HepG2 (cell line): Measurements from ENCODE around the gene NF2. TPM values are rescaled to one million over a fixed set of nuclear protein-coding genes. Genes with fewer than 3 reads are reported as not detected.
A peak's percentile ranks its signal among the peaks of the same experiment; 100 is the strongest.

Experiments used
- CCDC6 ChIP-seq: sonication (generic); formaldehyde crosslinking; IDR thresholded peaks from 2 replicates; pipeline ENCODE4 v1.8.1; 2022; ENCODE audit warnings: mild to moderate bottlenecking, missing genetic modification reagents, moderate library complexity
- CREB1 ChIP-seq, 2 experiments: fragments of 450-650 bp in 1 of 2; IDR thresholded peaks; 2 replicates each; pipeline ENCODE4 v1.6.1; 2016 to 2017; ENCODE audit warnings: control low read depth in 1 of 2, mild to moderate bottlenecking in 1 of 2, missing compliant biosample characterization in 1 of 2, missing genetic modification characterization in 1 of 2
- DPF2 ChIP-seq: sonication (generic); formaldehyde crosslinking; IDR thresholded peaks from 2 replicates; pipeline ENCODE4 v1.4.0; 2020; ENCODE audit warnings: mild to moderate bottlenecking, low read depth, missing genetic modification reagents, borderline replicate concordance
- EP300 ChIP-seq, 3 experiments: sonication (generic) in 1 of 3; formaldehyde crosslinking in 1 of 3; IDR thresholded peaks; 2 replicates each; pipeline versions ENCODE4 v1.5.1 to v1.6.1; 2011 to 2020; ENCODE audit warnings: low read depth in 2 of 3, low read length in 2 of 3, borderline replicate concordance in 1 of 3, improper control_type of control experiment in 1 of 3, mild to moderate bottlenecking in 1 of 3, missing genetic modification reagents in 1 of 3, moderate library complexity in 1 of 3
- HMGXB4 ChIP-seq, 2 experiments: sonication (generic) in 1 of 2; formaldehyde crosslinking in 1 of 2; IDR thresholded peaks; 2 replicates each; pipeline versions ENCODE4 v1.4.0 to v1.6.1; 2018 to 2020; ENCODE audit warnings: missing genetic modification reagents in 2 of 2, borderline replicate concordance in 1 of 2, low read depth in 1 of 2, mild to moderate bottlenecking in 1 of 2, missing biosample characterization in 1 of 2
- HNRNPL ChIP-seq: fragments of 200-400 bp; formaldehyde crosslinking; IDR thresholded peaks from 2 replicates; pipeline ENCODE4 v1.6.1; 2017; ENCODE audit warnings: mild to moderate bottlenecking, low read depth, low read length
- MXD1 ChIP-seq: sonication (generic); formaldehyde crosslinking; IDR thresholded peaks from 2 replicates; pipeline ENCODE4 v1.4.0; 2020; ENCODE audit warnings: mild to moderate bottlenecking, missing genetic modification reagents
- NCOA1 ChIP-seq: sonication (generic); formaldehyde crosslinking; IDR thresholded peaks from 2 replicates; pipeline ENCODE4 v1.9.0; 2021; ENCODE audit warnings: missing genetic modification reagents
- NFYB ChIP-seq: sonication (generic); formaldehyde crosslinking; IDR thresholded peaks from 2 replicates; pipeline ENCODE4 v1.4.0; 2020; ENCODE audit warnings: missing genetic modification reagents
- RBM22 ChIP-seq: fragments of 200-400 bp; formaldehyde crosslinking; optimal IDR thresholded peaks from 2 replicates; pipeline ENCODE3; 2017; ENCODE audit warnings: mild to moderate bottlenecking, low read length, moderate library complexity
- RNF219 ChIP-seq: sonication (generic); formaldehyde crosslinking; IDR thresholded peaks from 2 replicates; pipeline ENCODE4 v1.5.0; 2020; ENCODE audit warnings: mild to moderate bottlenecking, missing genetic modification reagents
- SNAI1 ChIP-seq: sonication (generic); formaldehyde crosslinking; IDR thresholded peaks from 2 replicates; pipeline ENCODE4 v1.5.0; 2020; ENCODE audit warnings: mild to moderate bottlenecking, missing genetic modification reagents, borderline replicate concordance
- ZBTB2 ChIP-seq: sonication (generic); formaldehyde crosslinking; IDR thresholded peaks from 2 replicates; pipeline ENCODE4 v1.8.0; 2022; ENCODE audit warnings: low read depth, missing genetic modification reagents
- ZBTB34 ChIP-seq: sonication (generic); formaldehyde crosslinking; IDR thresholded peaks from 2 replicates; pipeline ENCODE4 v1.8.0; 2022; ENCODE audit warnings: mild to moderate bottlenecking, missing genetic modification reagents
- ZFP36L2 ChIP-seq: sonication (generic); formaldehyde crosslinking; IDR thresholded peaks from 2 replicates; pipeline ENCODE4 v1.4.0; 2020; ENCODE audit warnings: missing genetic modification reagents
- ZNF124 ChIP-seq: sonication (generic); formaldehyde crosslinking; IDR thresholded peaks from 2 replicates; pipeline ENCODE4 v1.4.0; 2020; ENCODE audit warnings: missing genetic modification reagents
- ZNF225 ChIP-seq: sonication (generic); formaldehyde crosslinking; IDR thresholded peaks from 2 replicates; pipeline ENCODE4 v1.4.0; 2020; ENCODE audit warnings: mild to moderate bottlenecking, missing genetic modification reagents
- ZNF678 ChIP-seq: sonication (generic); formaldehyde crosslinking; IDR thresholded peaks from 2 replicates; pipeline ENCODE4 v1.4.0; 2020; ENCODE audit warnings: mild to moderate bottlenecking, missing genetic modification reagents
- ZNF747 ChIP-seq: sonication (generic); formaldehyde crosslinking; IDR thresholded peaks from 2 replicates; pipeline ENCODE4 v1.8.1; 2023; ENCODE audit warnings: missing genetic modification reagents, mild to moderate bottlenecking, borderline replicate concordance
- ZNF841 ChIP-seq: sonication (generic); formaldehyde crosslinking; IDR thresholded peaks from 2 replicates; pipeline ENCODE4 v1.8.1; 2023; ENCODE audit warnings: missing genetic modification reagents, borderline replicate concordance
- polyA plus RNA-seq, 8 experiments: library from polyadenylated mRNA; depleted of rRNA in 3 of 8; stranded (reverse) in 7 of 8; unstranded in 1 of 8; fragments of >200 nt; fragmentation: Illumina TruSeq in 4 of 8; extraction: Trizol in 4 of 8; gene quantifications; 2 replicates each; pipeline versions ENCODE4 v1.2.1 to v1.2.3, GENCODE V29; 2011 to 2016; ENCODE audit warnings: low read depth in 4 of 8, missing spikeins in 1 of 8, mixed read lengths in 1 of 8; ENCODE audit not compliant: insufficient read depth in 1 of 8
- total RNA-seq, 5 experiments: library from RNA; depleted of rRNA; stranded (reverse); fragments of >200 nt; fragmentation: Illumina TruSeq; extraction: Trizol; gene quantifications; 2 replicates each; pipeline ENCODE4 v1.2.3, GENCODE V29; 2016; ENCODE audit warnings: low read depth in 1 of 5

Gene NF2
- total and polyA plus RNA-seq, 2 of the 13 experiments (the other 11 are each of a cell fraction or from before 2014, with no cell fraction given), result 9.3 to 33.3 TPM

- no peak for TF ChIP-seq ZFP36L2 (CRISPR knock-in tag)
- peak; percentile 90 for TF ChIP-seq HNRNPL
- TF ChIP-seq CCDC6 (CRISPR knock-in tag), result peak; percentile 58; the same call in 1 of the 2 replicates
- TF ChIP-seq NCOA1 (CRISPR knock-in tag), result 0 out of 2 replicates have a peak, but pooled peaks have one; percentile 69
- 0 out of 2 replicates have a peak, but pooled peaks have one; percentile 7 for TF ChIP-seq NFYB (CRISPR knock-in tag)
- TF ChIP-seq CREB1 (IDR thresholded peaks at IDR 0.05), result no peak
- no peak for TF ChIP-seq CREB1 (CRISPR knock-in tag; IDR thresholded peaks at IDR 0.05)
- TF ChIP-seq ZNF678 (CRISPR knock-in tag), result no peak
- no peak; the same call in 1 of the 2 replicates for TF ChIP-seq DPF2
- 0 out of 2 replicates have a peak, but pooled peaks have one; percentile 33 for TF ChIP-seq ZNF747 (CRISPR knock-in tag)
- TF ChIP-seq RBM22, result no peak
- peak; percentile 22; the same call in 1 of the 2 replicates for TF ChIP-seq ZNF124 (CRISPR knock-in tag)
- no peak for TF ChIP-seq MXD1 (CRISPR knock-in tag)
- no peak for TF ChIP-seq RNF219 (CRISPR knock-in tag)
- 0 out of 2 replicates have a peak, but pooled peaks have one; percentile 32 for TF ChIP-seq ZNF225
- TF ChIP-seq ZNF841 (CRISPR knock-in tag), result no peak
- no peak for TF ChIP-seq SNAI1 (CRISPR knock-in tag)
- TF ChIP-seq ZBTB2 (CRISPR knock-in tag), result no peak
- peak in 1 of 2 experiments; percentile 58; a peak in 1 of 4 replicates for TF ChIP-seq EP300 (IDR thresholded peaks at IDR 0.05; ENCODE audit: low read depth in 2 of 2, low read length in 2 of 2)
- peak; percentile 57; the same call in 1 of the 2 replicates for TF ChIP-seq EP300 (CRISPR knock-in tag; IDR thresholded peaks at IDR 0.05; ENCODE audit: borderline replicate concordance)
- TF ChIP-seq ZBTB34 (CRISPR knock-in tag), result no peak
- TF ChIP-seq HMGXB4 (CRISPR knock-in tag; IDR thresholded peaks at IDR 0.05; ENCODE audit: borderline replicate concordance in 1 of 2, low read depth in 1 of 2), result 0 out of 4 replicates have a peak, but pooled peaks of 1 of the 2 experiments have one; percentile 17
Measured at GRCh38 chr22:29569011-29569678, 34.3 kb upstream of the NF2 start (continued).
